H1 (cell line): ENCODE results near the gene ZBTB34. TPM values are rescaled to one million over a fixed set of nuclear protein-coding genes. Genes with fewer than 3 reads are reported as not detected.

ENCODE experiments used
- CTBP2 ChIP-seq: IDR thresholded peaks from 2 replicates; pipeline ENCODE4 v1.7.0; 2011; ENCODE audit warnings: borderline replicate concordance, mild to moderate bottlenecking, moderate library complexity, mixed read lengths, low read length; ENCODE audit not compliant: insufficient read depth, insufficient read length
- EGR1 ChIP-seq: IDR thresholded peaks from 2 replicates; pipeline ENCODE4 v1.6.1; 2011; ENCODE audit warnings: low read depth, low read length, borderline replicate concordance
- GABPA ChIP-seq: IDR thresholded peaks from 2 replicates; pipeline ENCODE4 v1.6.1; 2011; ENCODE audit warnings: mild to moderate bottlenecking, low read length, moderate library complexity, borderline replicate concordance; ENCODE audit not compliant: insufficient read depth
- POLR2A ChIP-seq, 2 experiments: IDR thresholded peaks; 1 replicate in 1 of 2; 2 replicates in 1 of 2; pipeline ENCODE4 v1.6.1; 2011; ENCODE audit warnings: low read depth in 2 of 2, low read length in 2 of 2, mild to moderate bottlenecking in 2 of 2; ENCODE audit errors: control extremely low read depth in 1 of 2
- TAF7 ChIP-seq: optimal IDR thresholded peaks from 2 replicates; pipeline ENCODE3; 2011; ENCODE audit warnings: low read depth, mild to moderate bottlenecking, inconsistent platforms, low read length, moderate library complexity, borderline replicate concordance
- polyA plus RNA-seq, 7 experiments: library from polyadenylated mRNA; depleted of rRNA in 3 of 7; stranded (reverse) in 5 of 7; unstranded in 2 of 7; fragments of >200 nt in 5 of 7; fragments of 200-250 nt in 2 of 7; gene quantifications; 1 replicate in 5 of 7; 2 replicates in 1 of 7; 4 replicates in 1 of 7; pipeline versions ENCODE4 v1.2.1 to v1.2.3, GENCODE V29; 2011 to 2013; ENCODE audit warnings: missing spikeins in 2 of 7, mixed read lengths in 2 of 7
- total RNA-seq: library from RNA; stranded (reverse); fragmentation: NEBNext Ultra II Directional; extraction: Animal tissue kit (Norgen Biotek cat#: 25700); gene quantifications from 2 replicates; pipeline ENCODE4 v1.2.1, GENCODE V29; 2021

The ZBTB34 gene
- total and polyA plus RNA-seq, 2 of the 8 experiments (the other 6 are each of a cell fraction or from before 2014, with no cell fraction given), result 8.2 to 15.9 TPM

GRCh38 chr9:126838055-126838811, 22.2 kb upstream of the ZBTB34 start (continued):
- TF ChIP-seq EGR1, result no peak
- TF ChIP-seq GABPA, result no peak
- TF ChIP-seq CTBP2, result no peak
- TF ChIP-seq POLR2A (IDR thresholded peaks at IDR 0.05; ENCODE audit: control extremely low read depth in 1 of 2, low read depth in 2 of 2, low read length in 2 of 2), result no peak
- no peak for TF ChIP-seq TAF7
